NCI-H69 (cell line): Measurements from ENCODE around the gene PRCC.
"Not testable (repeated sequence)": the region's sequence is repeated elsewhere in the genome, so short reads cannot be mapped to it uniquely, and the experiment has no call there.

ENCODE experiments used
- DNase-seq: peaks from one replicate; lab custom pipeline; 2025; lab: John Stamatoyannopoulos, UW

Gene PRCC

DNA sequence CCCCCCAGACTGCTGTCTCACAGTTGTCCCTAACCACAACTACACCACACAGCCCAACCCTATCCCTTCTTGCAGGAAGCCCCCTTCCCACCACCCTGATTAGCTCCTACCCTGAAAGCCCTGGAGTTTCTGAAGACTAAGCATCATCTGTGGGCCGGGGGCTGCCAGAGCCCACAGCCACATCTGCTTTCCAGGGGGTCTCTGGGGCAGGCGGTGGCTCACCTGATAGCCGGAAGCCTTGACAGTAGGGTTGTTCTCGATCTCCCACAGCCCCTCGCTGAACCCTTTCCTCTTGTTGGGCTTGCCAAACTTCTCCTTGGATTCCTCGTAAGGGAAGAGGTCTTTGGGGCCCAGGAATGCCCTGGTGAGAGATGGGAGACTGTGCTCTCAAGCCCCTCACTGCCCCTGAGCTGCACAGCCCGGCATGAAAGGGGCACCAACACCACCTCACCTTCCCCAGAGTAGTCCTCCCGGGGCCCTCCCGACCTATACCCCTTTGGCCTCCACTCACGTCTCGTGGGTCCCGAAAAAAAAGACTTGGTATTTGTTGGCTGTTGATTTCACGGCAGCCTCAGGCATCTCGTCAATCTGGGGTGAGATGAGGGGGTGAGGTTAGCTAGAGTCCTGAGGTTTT, 22.4 kb upstream of the PRCC start:
- DNase-seq, result no peak

DNA sequence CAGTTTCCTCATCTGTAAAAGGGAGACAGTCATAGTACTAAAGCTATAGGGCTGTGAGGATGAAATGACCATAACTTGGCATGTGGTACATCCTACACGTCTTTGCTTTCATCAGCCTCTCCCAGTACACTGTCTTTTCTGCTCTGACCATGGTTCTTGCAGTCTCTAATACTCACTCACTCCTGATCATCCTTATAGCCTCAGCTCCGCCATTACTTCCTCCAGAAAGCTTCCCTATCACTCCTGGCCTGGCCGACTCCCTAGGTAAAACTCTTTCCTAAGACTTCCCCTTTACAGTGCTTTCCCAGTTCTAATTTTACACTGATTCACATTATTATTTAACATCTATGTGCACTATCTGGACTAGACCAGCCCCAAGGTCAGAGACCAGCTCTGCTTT, 21.5 kb upstream of the PRCC start:
- no peak for DNase-seq

- DNase-seq, result no peak
Observed at GRCh38 chr1:156746406-156746727, 21.0 kb upstream of the PRCC start.

- peak; percentile 96 for DNase-seq
Observed at GRCh38 chr1:156746728-156747631, 20.4 kb upstream of the PRCC start.

DNA sequence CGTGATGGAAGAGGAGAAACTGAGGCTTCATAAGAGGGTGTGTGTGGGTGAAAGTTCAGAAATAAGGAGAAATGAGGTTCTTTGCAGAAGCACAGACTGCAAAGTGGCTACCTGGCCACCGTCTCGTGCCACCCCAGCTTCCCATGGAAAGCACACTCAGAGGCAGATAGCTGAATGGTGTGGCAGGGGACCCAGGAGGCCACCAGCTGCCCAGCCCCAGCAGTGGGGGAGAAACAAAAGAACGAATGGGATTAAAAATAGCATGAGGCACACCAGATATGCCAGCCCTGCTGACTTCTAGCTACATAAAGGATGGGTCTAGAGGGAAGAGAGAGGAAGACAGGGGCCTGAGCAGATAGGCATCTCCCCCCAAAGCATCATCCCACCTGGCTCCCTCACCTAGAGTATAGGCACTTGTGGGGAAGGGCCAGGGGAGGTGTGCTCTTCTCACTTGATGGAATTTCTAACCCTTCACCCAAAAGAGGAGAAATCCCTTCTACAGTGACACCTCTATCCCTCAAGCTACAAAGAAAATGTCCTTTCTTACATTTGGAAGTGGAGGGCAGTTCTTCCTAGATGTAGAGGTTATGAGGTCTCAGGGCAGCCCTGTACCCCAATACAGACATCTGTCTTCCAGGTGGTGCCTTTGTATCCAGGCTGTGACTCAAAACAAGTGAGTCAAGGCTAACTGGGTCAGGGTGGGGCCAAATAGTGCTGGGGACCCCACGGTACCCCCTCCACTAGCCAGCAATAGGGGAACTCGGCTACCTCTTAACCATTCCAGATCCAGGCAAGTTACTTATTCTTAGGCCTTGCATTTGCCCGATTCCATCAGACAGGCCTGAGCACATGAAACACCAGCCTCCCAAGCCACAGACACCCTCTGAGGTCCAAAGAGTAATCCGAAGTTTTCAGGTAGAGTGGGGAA, 19.3 kb upstream of the PRCC start:
- peak; percentile 65 for DNase-seq

DNA sequence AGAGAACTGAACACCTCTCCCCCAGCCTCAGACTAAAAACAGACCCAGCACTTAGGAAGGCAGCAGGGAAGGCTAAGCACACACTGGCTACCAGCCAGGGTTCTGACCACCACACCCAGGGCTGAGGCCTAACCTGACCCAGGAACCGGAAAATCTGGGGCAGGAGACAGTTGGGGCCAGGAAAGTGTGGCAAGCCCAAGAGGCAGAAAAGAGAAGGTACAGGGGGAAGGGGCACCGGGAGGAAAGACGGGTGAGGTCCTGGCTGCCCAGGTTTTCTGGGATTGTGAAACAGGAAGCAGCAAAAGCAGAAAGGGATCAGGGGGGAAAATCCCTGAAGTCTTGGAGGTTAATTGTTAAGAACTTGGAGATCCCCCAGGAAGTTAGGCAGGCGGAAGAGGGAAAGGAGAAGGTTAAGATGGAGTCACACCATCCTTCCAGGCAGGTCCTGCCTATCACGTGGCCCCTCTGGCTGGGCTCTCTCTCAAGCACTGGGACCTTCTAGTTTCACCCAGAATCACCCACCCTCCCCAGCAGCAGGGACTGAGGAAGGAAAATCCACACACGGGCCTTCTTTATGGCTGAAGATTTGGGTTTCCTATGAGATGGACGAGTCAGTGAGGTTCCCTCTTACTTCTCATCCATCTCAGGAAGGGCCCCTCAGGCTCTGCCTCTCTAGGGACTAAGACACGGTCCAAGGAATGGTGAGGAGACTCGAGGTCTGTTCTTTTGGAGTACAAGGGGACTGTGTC, 18.5 kb upstream of the PRCC start:
- peak; percentile 65 for DNase-seq

DNA sequence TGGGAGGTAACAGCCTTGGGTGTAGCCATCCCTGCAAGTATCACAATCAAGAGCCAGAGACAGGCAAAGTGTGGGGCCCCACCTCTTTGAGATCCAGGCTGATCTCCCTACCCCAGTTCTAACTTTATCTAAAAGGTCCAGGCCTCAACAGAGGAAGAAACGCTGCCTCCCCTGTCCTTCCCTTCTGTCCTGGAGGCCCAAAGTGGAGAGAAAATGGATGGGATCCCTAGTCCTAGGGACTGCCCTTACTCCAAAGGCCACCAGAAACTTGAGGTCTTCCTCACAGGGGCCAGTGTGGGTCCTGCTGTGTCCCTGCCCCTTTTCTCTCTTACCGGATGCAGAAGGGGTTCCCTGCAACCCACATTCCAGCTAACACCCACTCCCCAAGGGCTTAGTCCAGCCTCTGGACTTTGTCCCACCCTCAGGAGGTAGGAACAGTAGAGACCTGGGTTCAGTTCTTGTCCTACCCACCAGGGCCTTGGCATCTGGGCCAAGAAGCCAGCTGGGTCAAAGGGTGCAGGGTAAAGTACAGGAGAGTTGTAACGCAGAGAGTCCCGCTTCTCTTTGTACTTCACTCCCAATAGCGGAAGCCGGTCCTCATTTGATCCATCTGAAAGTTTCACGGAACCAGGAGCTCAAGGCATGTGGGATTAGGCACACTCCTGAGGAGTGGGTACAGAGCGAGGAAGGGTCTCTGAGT, 17.8 kb upstream of the PRCC start:
- no peak for DNase-seq

- DNase-seq, result peak; percentile 95
Observed at GRCh38 chr1:156750191-156750672, 17.1 kb upstream of the PRCC start.

- peak; percentile 81 for DNase-seq
Observed at GRCh38 chr1:156750711-156751450, 16.5 kb upstream of the PRCC start.

DNA sequence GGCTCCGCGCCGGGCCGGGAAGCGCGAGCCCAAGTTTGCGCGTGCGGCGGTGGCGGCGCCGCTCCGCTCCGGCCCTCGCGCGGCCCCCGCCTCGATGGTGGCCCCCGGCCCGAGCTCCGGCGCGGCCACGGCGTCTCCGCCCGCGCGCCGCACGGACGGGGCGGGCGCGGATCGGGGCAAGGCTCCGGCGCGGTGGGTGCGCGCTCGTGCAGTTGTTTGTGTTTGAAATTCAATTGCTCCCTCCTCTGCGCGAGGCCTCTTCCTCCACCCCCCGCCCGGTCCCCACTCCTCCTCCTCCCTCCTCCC, 15.9 kb upstream of the PRCC start, which contains the start of gene HDGF:
HDGF (minus strand) TSS at position 225 of the 306 bp plus-strand sequence. CDS start 246 bp downstream, outside the sequence.
- DNase-seq, result no peak

GRCh38 chr1:156751757-156752481, 15.4 kb upstream of the PRCC start:
- peak; percentile 99 for DNase-seq

GRCh38 chr1:156752843-156753482, 14.4 kb upstream of the PRCC start:
- DNase-seq, result no peak

DNA sequence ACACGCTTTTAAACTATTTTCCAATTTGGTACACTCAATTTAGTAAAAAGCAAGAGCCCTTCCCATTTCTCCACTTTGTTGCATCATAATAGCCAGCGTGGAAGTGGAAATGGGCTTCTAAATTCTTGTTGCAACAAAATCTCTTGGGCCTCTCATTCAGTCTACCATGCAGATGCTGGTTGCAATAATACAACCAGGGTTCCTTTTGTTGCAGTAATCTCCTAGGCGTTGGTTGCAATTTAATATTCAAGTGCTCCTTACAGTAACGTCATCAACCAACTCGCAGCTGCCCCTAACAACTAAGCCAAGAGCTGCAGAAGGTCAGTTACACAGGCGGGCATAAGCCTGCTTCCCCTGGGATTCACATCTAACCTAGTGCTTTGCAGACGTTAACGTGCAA, 13.1 kb upstream of the PRCC start:
- peak; percentile 65 for DNase-seq

DNA sequence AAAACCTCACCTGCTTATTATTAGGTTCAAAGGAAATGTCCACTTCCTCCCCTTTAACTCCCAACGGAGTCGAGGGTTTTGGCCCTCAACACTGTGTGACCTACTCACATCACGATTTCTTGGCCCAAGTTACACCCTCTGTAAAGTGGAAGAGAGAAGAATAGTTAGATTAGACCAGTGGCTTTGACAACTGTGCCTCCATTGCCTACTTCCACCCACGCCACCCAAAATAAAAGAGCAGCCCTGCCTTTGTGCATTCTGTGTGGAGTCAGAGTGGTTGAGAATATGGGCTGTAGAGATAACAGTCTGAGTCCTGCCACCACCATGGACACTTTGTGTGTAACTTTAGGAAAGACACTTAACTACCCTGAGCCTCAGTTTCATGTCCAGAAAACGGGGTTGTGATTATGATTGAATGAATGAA, 11.8 kb upstream of the PRCC start:
- DNase-seq, result no peak

DNA sequence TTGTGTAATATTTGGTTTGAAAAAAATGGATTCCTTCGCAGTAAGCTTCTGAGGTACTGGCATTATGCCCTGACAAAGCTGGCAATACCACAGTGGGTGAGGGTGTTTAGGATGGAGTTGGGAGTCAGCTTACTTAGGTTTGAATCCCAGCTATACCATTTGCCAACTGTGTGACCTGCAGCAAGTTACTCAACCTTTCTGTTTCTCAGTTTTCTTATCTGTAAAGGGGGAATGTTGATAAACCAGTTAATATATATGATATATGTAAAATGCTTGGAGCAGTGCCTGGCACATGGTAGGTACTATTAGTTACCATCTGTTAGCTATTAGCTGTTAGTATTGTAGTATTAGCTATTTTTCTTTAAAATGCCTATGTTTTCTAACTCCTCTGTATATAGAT, 11.0 kb upstream of the PRCC start:
- no peak for DNase-seq

DNA sequence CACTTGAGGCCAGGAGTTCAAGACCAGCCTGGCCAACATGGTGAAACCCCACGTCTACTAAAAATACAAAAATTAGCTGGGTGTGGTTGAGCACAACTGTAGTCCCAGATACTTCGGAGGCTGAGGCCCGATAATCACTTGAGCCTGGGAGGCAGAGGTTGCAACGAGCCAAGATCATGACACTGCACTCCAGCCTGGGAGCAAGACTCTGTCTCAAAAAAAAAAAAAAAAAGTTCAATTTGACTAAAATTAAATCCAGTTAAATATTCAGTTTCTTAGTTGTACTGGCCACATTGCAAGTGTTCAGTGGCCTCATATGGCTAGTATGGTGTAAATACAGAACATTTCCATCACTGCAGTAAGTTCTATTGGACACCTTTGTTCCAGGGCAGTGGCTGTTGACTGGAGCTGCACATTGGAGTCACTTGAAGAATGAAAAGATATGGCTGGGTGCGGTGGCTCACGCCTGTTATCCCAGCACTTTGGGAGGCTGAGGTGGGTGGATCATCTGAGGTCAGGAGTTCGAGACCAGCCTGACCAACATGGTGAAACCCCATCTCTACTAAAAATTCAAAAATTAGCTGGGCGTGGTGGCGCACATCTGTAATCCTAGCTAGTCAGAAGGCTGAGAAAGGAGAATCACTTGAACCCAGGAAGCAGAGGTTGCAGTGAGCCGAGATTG, 9.6 kb upstream of the PRCC start:
- DNase-seq, result not testable (repeated sequence)

GRCh38 chr1:156760092-156760795, 7.1 kb upstream of the PRCC start:
- DNase-seq, result peak; percentile 83

- no peak for DNase-seq
Observed at GRCh38 chr1:156760796-156761104, 6.6 kb upstream of the PRCC start.
